NCI-H510A (cell line): ENCODE data around the gene ATG14.
"Not testable (repeated sequence)": the region's sequence is repeated elsewhere in the genome, so short reads cannot be mapped to it uniquely, and the experiment has no call there.

Experiments
- DNase-seq: peaks from one replicate; lab custom pipeline; 2025; lab: John Stamatoyannopoulos, UW

ATG14 gene

GRCh38 chr14:55411426-55412389 is at the start of gene ATG14:
Gene ATG14, minus strand, starts transcription at chr14:55411830. Its CDS starts 8 bp downstream, at chr14:55411822.
- DNase-seq: peak; percentile 69

- no peak for DNase-seq
These were observed 47.3 kb upstream of the ATG14 start for GRCh38 chr14:55458800-55459515.

GRCh38 chr14:55457496-55457895 is 45.9 kb upstream of the ATG14 start:
- no peak for DNase-seq

GRCh38 chr14:55456411-55456810 is 44.8 kb upstream of the ATG14 start:
- not testable (repeated sequence) for DNase-seq

DNA sequence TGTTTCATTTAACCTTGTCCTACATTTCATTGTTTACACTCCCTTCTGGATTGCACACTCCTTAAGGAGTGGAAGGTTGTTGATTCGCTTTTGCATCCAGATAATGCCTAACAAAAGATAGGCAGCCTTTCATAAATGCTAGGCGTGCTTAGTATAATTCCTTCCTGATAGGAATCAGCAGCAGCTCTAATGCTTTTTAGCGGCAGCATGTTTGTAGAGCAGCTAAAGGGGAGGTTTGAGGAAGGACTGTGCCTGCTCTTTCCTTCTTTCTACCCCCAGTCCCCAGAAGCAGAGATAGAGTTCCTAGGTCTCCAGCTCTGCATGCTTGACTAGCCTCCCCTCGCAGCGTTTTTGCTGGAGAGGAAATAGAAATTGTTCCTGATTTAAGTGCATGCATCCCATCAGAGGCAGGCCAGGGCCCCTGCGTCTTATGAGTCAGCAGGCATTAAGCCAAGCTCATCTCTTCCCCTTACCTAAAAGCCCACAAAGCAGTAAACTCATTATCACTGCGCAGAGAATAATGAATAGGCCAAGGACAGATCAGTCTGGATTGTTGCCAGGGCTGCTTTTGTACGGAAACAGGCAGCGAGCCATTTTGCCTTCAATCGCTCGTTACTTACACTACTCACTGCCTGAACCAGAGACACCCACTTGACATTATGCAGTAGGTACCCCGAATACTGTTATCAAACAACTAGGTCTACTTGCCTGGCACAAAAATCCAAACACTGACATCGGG is 42.8 kb upstream of the ATG14 start:
- DNase-seq: peak; percentile 73

GRCh38 chr14:55451950-55452349 is 40.3 kb upstream of the ATG14 start:
- no peak for DNase-seq

- no peak for DNase-seq
These were observed 39.8 kb upstream of the ATG14 start for GRCh38 chr14:55451398-55451797.

DNA sequence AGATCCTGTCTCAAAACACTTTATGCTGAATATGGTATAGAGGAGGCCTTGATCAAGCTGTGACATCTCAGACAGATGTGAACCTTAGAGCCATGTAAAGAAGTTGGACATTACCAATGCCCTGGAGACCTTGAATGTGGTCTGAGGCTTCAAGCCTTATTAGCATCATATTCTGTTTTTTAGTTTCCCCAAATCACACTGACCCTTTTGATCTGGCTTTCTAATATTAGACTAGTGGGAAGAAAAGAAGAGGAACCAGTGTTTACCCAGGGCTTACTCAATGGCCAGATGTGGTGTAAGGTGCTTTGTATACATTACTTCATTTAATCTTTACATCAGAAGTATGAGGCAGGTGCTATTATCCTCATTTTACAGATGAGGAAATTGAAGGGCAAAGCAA is 39.4 kb upstream of the ATG14 start:
- DNase-seq: no peak

DNA sequence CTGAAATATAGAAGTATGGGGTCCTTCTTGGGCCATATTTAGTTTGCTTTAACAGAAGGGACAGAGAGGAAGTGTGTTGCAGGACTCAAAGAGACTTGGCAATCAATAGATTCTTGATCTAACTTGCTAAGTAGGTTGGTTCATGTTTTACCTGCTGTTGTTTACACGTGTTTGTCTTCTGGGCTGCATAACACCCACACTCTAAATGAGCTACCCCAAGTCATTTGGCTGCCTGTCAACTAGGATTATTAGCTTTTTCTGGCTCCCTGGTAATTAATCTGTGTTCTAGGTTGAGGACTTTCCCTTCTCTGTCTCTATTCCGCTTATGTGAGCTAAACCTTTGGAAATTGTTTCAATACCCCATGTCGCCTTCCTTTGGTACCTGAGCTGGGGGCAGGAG is 38.9 kb upstream of the ATG14 start:
- no peak for DNase-seq

- DNase-seq: no peak
These were observed 38.5 kb upstream of the ATG14 start for GRCh38 chr14:55450124-55450523.

- DNase-seq: no peak
These were observed 37.5 kb upstream of the ATG14 start for GRCh38 chr14:55449116-55449515.

GRCh38 chr14:55448141-55448614 is 36.5 kb upstream of the ATG14 start:
- no peak for DNase-seq

- DNase-seq: no peak
These were observed 35.2 kb upstream of the ATG14 start for GRCh38 chr14:55446833-55447232.

DNA sequence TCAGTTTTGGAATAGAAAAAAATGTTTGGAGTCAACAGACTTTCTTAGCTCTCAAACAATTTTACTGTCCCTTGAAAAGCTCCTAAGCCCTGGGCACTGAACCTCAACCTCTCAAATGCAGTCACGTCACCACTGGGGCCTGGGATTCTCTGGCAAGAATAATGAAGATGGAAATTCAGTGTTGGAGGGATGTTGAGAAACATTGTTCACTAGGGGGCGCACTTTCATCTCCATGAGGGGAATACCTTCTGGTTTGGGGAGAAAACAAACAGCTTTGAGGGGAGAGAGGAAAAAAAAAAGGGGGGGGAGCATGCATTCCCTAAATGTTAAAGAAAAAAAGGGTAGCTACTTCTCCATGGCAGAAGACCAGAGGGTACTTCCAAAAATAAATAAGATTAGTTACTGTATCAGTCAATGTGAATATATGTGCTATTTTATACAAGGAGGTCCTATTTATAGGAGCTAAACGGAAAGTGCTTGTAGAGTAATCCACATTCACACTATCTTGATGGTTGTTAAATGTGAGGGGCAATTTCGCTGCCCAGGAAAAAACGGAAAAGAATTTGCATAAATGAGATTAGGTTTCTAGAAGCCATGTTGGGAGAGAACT is 34.6 kb upstream of the ATG14 start:
- DNase-seq: peak; percentile 75

GRCh38 chr14:55441286-55441685 is 29.7 kb upstream of the ATG14 start:
- no peak for DNase-seq

GRCh38 chr14:55440385-55440784 is 28.8 kb upstream of the ATG14 start, which contains the start of gene TBPL2:
Gene TBPL2, minus strand, starts transcription at chr14:55440616. Its CDS starts 167 bp downstream, at chr14:55440449.
- no peak for DNase-seq

GRCh38 chr14:55438066-55438683 is 26.5 kb upstream of the ATG14 start:
- peak; percentile 48 for DNase-seq

DNA sequence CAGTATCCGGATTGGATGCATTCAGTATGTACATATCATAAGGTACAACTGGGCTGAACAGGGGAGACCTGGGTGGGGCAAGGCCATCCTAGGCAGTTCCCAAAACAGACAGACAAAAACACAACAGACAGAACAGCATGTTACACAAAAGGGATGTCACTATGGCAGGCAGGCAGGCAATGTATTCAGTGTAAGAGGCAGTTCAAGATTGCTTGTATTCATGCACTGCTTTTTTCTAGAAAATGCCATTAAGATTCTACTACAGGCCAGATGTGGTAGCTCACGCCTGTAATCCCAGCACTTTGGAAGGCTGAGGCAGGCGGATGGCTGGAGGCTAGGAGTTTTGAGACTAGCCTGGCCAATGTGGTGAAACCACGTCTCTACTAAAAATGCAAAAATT is 25.3 kb upstream of the ATG14 start:
- DNase-seq: no peak

GRCh38 chr14:55436519-55436918 is 24.9 kb upstream of the ATG14 start:
- DNase-seq: no peak

GRCh38 chr14:55434805-55435174 is 23.2 kb upstream of the ATG14 start:
- no peak for DNase-seq
